22Rv1 (cell line): ENCODE data around the gene SEH1L.

Source experiments
- CTCF ChIP-seq: fragments of 450-650 bp; IDR thresholded peaks from 2 replicates; pipeline ENCODE4 v1.5.1; 2017; ENCODE audit warnings: mild to moderate bottlenecking
- ZFX ChIP-seq: fragments of 450-650 bp; IDR thresholded peaks from 2 replicates; pipeline ENCODE4 v1.6.1; 2017; ENCODE audit warnings: antibody characterized with exemption, borderline replicate concordance

GRCh38 chr18:13017247-13017875 is 69.5 kb downstream of the SEH1L start:
- no peak for TF ChIP-seq CTCF
- no peak for TF ChIP-seq ZFX
